ENCODE data around the gene RBKS. TPM values are rescaled to one million over a fixed set of nuclear protein-coding genes. Genes with fewer than 3 reads are reported as not detected.

RBKS gene
- total and polyA plus RNA-seq, 2 of the 13 experiments (the other 11 are each of a cell fraction or from before 2014, with no cell fraction given) = 7.7 to 8.3 TPM

GRCh38 chr2:27746325-27746724 is 143.9 kb downstream of the RBKS start (continued):
- TF ChIP-seq SETDB1 (CRISPR knock-in tag; IDR thresholded peaks at IDR 0.05; ENCODE audit: borderline replicate concordance) (no peak), MZF1 (CRISPR knock-in tag; IDR thresholded peaks at IDR 0.05; ENCODE audit: borderline replicate concordance) (no peak), FUBP1 (CRISPR knock-in tag; IDR thresholded peaks at IDR 0.05; ENCODE audit: borderline replicate concordance) (no peak), PHF8 (CRISPR knock-in tag; IDR thresholded peaks at IDR 0.05) (no peak), ZBTB3 (CRISPR knock-in tag; IDR thresholded peaks at IDR 0.05; ENCODE audit: borderline replicate concordance, low read depth) (no peak), ZBTB38 (CRISPR knock-in tag; IDR thresholded peaks at IDR 0.05) (no peak), KIAA2018 (CRISPR knock-in tag; IDR thresholded peaks at IDR 0.05; ENCODE audit: borderline replicate concordance) (no peak), ZNF747 (CRISPR knock-in tag; IDR thresholded peaks at IDR 0.05; ENCODE audit: borderline replicate concordance) (no peak), ZNF331 (CRISPR knock-in tag; IDR thresholded peaks at IDR 0.05) (peak; percentile 25; the same call in 1 of the 2 replicates), ZNF510 (CRISPR knock-in tag; IDR thresholded peaks at IDR 0.05; ENCODE audit: low read depth) (no peak), DR1 (CRISPR knock-in tag; IDR thresholded peaks at IDR 0.05) (no peak), TRAFD1 (CRISPR knock-in tag; IDR thresholded peaks at IDR 0.05; ENCODE audit: borderline replicate concordance) (no peak), ZFP91 (CRISPR knock-in tag; IDR thresholded peaks at IDR 0.05; ENCODE audit: borderline replicate concordance) (no peak), MLX (CRISPR knock-in tag; IDR thresholded peaks at IDR 0.05) (0 out of 2 replicates have a peak, but pooled peaks have one; percentile 45), ZNF263 (CRISPR knock-in tag; IDR thresholded peaks at IDR 0.05) (no peak), ZNF264 (CRISPR knock-in tag; IDR thresholded peaks at IDR 0.05) (no peak)

Data from HepG2 (cell line).